ENCODE data around the gene HOXA7. TPM values are rescaled to one million over a fixed set of nuclear protein-coding genes. Genes with fewer than 3 reads are reported as not detected.

HOXA7 gene
- total RNA-seq, 1 experiment from 2014 or later, result not detected

GRCh38 chr7:27172823-27173510 lies 16.5 kb upstream of the HOXA7 start:
- Histone ChIP-seq H4K20me1 (ENCODE audit: insufficient read depth) (no peaks in the 10 kb centered on the region), H3K9me3 (ENCODE audit: insufficient read depth, low read depth) (no peaks in the 10 kb centered on the region), H3K4me2 (no peak overlapping the region), H3K27me3 (ENCODE audit: insufficient read depth, low read depth) (no peaks in the 10 kb centered on the region), H3K4me3 (no peak overlapping the region), H3F3A (ENCODE audit: insufficient read depth, low read depth) (peaks cover 17% of the 10 kb centered on the region), H3K4me1 (replicated peaks; ENCODE audit: insufficient read depth) (peaks cover 20% of the 10 kb centered on the region), H2AFZ (no peak overlapping the region), H3K36me3 (ENCODE audit: low read depth) (no peaks in the 10 kb centered on the region), H3K79me2 (ENCODE audit: low read depth) (no peaks in the 10 kb centered on the region), H3K27ac (no peak overlapping the region), H3K9me2 (ENCODE audit: insufficient read depth) (no peaks in the 10 kb centered on the region)
- intact Hi-C loops (cut with micrococcal nuclease; ENCODE audit: unreplicated experiment), result no loop called here
- no peak for DNase-seq
- POLR2A ChIA-PET (ENCODE audit: unreplicated experiment), result no interaction called here
- CTCF ChIA-PET, result no interaction called here
- no peak for TF ChIP-seq CTCF (conservative IDR thresholded peaks at IDR 0.05)
- TF ChIP-seq EZH2 (IDR thresholded peaks at IDR 0.05; ENCODE audit: low read depth), result no peak
- no TSS peak for BruUV-seq (replicated peaks)

GRCh38 chr7:27172315-27172774 lies 15.9 kb upstream of the HOXA7 start:
- H3K4me2 ChIP-seq, result no peak overlapping the region
- H3K36me3 ChIP-seq (ENCODE audit: low read depth), result no peaks in the 10 kb centered on the region
- H3K9me2 ChIP-seq (ENCODE audit: insufficient read depth), result no peaks in the 10 kb centered on the region
- peaks cover 20% of the 10 kb centered on the region for H3K4me1 ChIP-seq (replicated peaks; ENCODE audit: insufficient read depth)
- H4K20me1 ChIP-seq (ENCODE audit: insufficient read depth), result no peaks in the 10 kb centered on the region
- no peak for DNase-seq
- no peak overlapping the region for H2AFZ ChIP-seq
- POLR2A ChIA-PET (ENCODE audit: unreplicated experiment), result no interaction called here
- no peaks in the 10 kb centered on the region for H3K27me3 ChIP-seq (ENCODE audit: insufficient read depth, low read depth)
- intact Hi-C loops (cut with micrococcal nuclease; ENCODE audit: unreplicated experiment), result no loop called here
- CTCF ChIA-PET, result no interaction called here
- no peaks in the 10 kb centered on the region for H3K9me3 ChIP-seq (ENCODE audit: insufficient read depth, low read depth)
- H3K79me2 ChIP-seq (ENCODE audit: low read depth), result no peaks in the 10 kb centered on the region
- TF ChIP-seq CTCF (conservative IDR thresholded peaks at IDR 0.05), result no peak
- TF ChIP-seq EZH2 (IDR thresholded peaks at IDR 0.05; ENCODE audit: low read depth), result no peak
- no TSS peak for BruUV-seq (replicated peaks)
- no peak overlapping the region for H3K27ac ChIP-seq
- H3K4me3 ChIP-seq, result no peak overlapping the region
- H3F3A ChIP-seq (ENCODE audit: insufficient read depth, low read depth), result peaks cover 20% of the 10 kb centered on the region

GRCh38 chr7:27171637-27172314 lies 15.3 kb upstream of the HOXA7 start:
- Histone ChIP-seq H3K27ac (no peak overlapping the region), H3K36me3 (ENCODE audit: low read depth) (no peaks in the 10 kb centered on the region), H3K9me2 (ENCODE audit: insufficient read depth) (no peaks in the 10 kb centered on the region), H3K4me1 (replicated peaks; ENCODE audit: insufficient read depth) (peaks cover 20% of the 10 kb centered on the region), H3K4me2 (no peak overlapping the region), H2AFZ (no peak overlapping the region), H3F3A (ENCODE audit: insufficient read depth, low read depth) (peaks cover 21% of the 10 kb centered on the region), H3K27me3 (ENCODE audit: insufficient read depth, low read depth) (no peaks in the 10 kb centered on the region), H3K4me3 (no peak overlapping the region), H3K9me3 (ENCODE audit: insufficient read depth, low read depth) (no peaks in the 10 kb centered on the region), H3K79me2 (ENCODE audit: low read depth) (no peaks in the 10 kb centered on the region), H4K20me1 (ENCODE audit: insufficient read depth) (no peaks in the 10 kb centered on the region)
- no peak for DNase-seq
- ChIA-PET CTCF (no interaction called here), POLR2A (ENCODE audit: unreplicated experiment) (interaction anchor here (0.6 kb wide), 1 partner anchor 637 kb away, joined by 4 read pairs; no protein-coding TSS in a partner anchor)
- no TSS peak for BruUV-seq (replicated peaks)
- intact Hi-C loops (cut with micrococcal nuclease; ENCODE audit: unreplicated experiment), result no loop called here
- TF ChIP-seq CTCF (conservative IDR thresholded peaks at IDR 0.05) (no peak), EZH2 (IDR thresholded peaks at IDR 0.05; ENCODE audit: low read depth) (no peak)
